Lung microvascular endothelial cell (primary cell): ENCODE data around the gene HELZ2. TPM values are rescaled to one million over a fixed set of nuclear protein-coding genes. Genes with fewer than 3 reads are reported as not detected.
"Not testable (repeated sequence)": the region's sequence is repeated elsewhere in the genome, so short reads cannot be mapped to it uniquely, and the experiment has no call there.

ENCODE experiments used
- DNase-seq, 2 donors: peaks; one replicate each; pipeline versions ENCODE4 v3.0.0 to v3.0.0-alpha.2; 2010; ENCODE audit warnings: low read depth in 2 of 2
- total RNA-seq: library from RNA; depleted of rRNA; stranded (reverse); fragments of >200 nt; gene quantifications from 2 replicates; pipeline ENCODE4 v1.2.1, GENCODE V29; 2014

Gene HELZ2, protein sequence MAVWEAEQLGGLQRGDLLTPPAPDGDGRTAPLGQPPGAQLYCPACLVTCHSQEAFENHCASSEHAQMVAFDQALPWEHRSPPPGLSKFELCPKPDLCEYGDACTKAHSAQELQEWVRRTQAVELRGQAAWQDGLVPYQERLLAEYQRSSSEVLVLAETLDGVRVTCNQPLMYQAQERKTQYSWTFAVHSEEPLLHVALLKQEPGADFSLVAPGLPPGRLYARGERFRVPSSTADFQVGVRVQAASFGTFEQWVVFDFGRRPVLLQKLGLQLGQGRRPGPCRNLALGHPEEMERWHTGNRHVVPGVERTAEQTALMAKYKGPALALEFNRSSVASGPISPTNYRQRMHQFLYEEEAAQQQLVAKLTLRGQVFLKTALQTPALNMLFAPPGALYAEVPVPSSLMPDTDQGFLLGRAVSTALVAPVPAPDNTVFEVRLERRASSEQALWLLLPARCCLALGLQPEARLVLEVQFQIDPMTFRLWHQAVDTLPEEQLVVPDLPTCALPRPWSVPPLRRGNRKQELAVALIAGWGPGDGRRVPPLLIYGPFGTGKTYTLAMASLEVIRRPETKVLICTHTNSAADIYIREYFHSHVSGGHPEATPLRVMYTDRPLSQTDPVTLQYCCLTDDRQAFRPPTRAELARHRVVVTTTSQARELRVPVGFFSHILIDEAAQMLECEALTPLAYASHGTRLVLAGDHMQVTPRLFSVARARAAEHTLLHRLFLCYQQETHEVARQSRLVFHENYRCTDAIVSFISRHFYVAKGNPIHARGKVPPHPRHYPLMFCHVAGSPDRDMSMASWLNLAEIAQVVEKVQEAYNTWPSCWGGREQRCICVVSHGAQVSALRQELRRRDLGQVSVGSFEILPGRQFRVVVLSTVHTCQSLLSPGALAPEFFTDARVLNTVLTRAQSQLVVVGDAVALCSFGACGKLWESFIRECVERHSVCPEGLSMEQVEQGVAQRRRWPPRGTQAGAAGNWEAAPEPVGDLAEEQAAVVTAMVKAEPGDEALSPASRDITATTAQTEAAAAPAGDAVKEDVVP (N-terminal part only)
- total RNA-seq, result 21.1 and 35.5 TPM in 2 replicates

DNA sequence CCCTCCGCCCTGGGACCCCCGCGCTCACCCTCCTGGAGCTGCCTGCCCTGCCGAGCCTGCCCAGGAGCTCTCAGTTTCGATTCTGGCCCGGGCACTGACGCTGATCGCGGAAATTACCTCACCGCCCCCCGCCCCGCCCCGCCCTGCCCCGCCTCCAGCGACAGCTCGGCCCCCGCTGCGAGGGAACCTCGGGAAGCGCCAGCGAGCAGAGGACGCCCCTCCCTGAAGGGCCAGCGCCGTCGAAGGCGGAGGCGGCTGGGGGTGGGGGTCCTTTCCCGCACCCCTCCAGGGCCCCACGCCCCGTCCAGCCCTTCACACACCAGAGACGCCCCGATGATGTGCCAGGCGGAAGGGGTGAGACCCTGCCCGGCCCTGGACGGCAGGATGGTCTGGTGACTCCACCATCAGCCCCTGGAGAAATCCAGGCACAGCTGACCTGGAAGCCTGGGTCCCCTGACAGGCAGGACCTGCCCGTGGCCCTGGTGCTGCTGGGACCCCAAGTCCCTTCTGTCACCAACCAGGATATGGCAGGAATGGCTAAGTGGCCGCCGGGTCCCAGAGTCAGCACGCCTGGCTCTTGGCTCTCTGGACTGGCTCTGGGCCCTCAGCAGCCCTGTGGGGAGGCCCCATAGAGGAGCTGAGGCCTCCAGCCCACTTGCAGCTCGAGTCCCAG is at the start of gene HELZ2:
Gene HELZ2, minus strand, starts transcription at position 84 of the 673 bp plus-strand sequence. CDS start 1,854 bp downstream, outside the sequence.
- DNase-seq, result peak; percentile 67 to 80

DNA sequence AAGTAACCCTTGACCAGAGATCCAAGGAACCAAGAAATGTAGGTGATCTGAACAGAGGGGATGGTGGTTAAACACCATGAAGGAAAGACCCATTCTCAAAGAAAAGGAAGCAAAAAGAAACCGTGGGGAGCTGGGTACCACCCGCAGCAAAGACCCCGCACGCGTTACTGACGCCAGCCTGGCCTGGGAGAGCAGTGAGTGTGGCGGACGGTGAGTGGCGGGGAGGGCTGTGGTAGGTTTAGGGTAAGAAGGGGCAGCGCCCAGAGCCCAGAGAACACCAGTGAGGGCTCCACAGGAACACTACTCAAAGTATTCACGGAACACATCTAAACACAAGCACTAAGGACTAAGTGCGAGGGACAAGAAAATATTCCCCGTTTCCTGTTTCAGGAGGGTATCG is 48.7 kb upstream of the HELZ2 start:
- DNase-seq, result no peak

DNA sequence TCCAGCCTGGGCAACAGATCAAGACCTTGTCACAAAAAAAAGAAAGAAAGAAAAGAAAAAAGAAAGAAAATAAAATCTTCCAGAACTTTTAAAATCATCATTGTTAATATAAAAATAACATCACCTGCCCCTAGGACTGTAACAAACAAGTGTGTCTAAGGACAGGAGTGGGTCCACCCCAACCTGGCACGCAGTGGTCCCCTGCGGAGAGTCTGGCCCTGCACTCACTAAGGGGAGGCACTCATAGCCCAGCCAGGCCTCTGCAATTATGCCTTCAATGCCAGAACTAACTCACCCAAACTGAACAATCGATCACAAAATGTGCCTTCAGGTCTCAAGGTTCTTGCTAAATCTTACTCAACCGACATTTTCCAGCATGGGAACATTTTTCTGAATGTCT is 48.1 kb upstream of the HELZ2 start:
- no peak for DNase-seq

DNA sequence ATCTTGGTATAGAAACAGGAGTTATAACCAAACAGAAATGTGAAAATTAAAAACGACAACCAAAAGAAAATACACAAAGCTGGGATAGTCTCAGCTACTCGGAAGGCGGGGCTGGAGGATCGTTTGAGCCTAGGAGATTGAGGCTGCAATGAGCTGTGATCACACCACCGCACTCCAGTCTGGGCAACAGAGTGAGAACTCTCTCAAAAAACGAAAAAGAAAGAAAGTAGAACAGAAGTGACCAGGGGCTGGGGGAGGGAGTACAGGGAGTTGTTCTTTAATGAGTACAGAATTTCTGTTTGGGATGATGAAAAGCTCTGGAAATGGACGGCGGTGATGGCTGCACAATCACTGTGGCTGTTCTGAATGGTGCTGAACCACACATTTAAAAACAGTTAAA is 47.0 kb upstream of the HELZ2 start:
- DNase-seq, result no peak

DNA sequence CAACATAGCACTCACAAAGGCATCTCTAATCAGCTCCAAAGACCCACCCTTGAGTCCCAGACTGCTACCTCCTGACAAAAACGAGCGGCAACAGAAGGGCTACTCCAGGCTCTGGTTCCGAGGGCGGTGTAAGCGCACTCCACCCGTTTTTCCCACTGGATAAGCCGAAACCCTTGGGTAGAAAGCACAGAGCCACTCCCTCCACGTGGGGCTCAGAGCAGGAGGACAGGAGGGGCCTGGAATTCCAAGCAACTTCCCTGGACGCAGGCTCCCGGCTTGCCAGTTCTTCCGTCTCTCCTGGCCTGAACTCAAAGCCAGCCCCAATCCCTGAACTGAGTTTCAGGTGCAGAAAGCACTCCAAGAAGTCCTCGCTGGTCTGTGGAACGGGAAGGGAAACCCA is 45.5 kb upstream of the HELZ2 start:
- no peak for DNase-seq

DNA sequence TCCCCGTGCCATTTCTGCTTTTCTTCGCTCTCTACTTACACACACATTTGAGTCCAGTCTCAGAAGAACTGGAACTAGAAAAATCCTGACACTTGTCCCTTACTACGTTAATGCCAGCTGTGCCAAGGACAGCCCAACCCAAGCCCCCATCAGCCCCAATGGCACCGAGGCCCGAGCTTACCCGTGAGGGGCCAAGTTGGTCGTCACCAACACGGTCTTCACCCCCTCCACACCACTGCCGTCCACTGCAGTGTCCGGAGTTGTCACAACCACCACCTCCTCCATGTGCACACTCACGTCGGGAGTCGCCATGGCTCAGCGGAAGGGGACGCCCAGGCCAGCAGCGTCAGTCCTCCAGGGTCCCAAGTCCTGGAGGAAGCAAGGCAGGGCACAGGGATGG is 45.0 kb upstream of the HELZ2 start:
- no peak for DNase-seq

DNA sequence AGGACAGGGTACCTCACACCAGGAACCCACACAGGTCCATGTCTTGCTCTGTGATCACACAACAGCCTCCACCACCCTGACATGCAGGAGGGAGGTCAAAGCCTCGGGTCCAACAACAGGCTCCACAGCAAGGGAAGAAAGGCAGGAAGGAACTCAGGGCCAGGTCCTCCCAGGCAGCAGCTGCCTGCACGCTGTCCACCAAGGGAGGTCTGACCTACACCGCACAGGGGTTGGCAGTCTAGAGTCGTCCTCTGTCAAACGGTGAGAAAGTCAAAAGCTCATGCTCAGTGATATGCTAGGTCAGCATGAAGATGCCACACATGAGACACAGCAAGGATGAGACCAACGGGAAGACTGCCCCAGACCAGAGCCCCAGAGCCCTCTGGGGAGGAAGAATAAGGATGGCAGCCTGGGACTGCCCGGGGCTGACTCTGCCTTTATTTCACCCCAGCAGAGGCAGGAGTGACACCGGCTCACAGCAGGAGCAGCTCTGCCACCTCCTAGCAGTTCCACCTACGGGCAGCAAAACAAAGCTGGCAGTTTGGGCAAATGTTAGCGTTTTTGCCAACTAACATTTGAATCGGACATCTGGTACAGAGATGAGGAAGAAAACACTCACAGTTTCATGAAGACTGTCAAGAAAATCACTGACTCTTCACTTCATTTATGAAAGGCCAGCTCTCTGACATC is 44.4 kb upstream of the HELZ2 start:
- DNase-seq, result no peak

DNA sequence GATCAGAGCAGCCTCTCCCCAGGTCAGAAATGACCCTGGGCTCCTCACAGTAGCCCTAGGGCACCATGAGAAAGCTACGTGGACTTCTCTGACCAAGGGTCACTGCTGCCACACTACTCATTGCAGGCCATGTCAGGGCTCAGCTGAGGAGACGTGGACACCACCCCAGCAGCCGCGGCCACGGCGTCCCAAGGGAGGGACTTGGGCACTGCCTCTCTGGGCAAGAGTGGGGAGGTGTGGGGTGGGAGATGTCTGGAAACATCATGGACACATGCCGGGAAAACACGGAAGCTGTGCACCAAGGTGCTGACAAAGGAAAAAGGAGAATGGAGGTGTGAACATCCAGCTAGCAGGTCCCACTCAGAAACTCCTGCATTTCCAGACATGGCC is 43.8 kb upstream of the HELZ2 start:
- no peak for DNase-seq

DNA sequence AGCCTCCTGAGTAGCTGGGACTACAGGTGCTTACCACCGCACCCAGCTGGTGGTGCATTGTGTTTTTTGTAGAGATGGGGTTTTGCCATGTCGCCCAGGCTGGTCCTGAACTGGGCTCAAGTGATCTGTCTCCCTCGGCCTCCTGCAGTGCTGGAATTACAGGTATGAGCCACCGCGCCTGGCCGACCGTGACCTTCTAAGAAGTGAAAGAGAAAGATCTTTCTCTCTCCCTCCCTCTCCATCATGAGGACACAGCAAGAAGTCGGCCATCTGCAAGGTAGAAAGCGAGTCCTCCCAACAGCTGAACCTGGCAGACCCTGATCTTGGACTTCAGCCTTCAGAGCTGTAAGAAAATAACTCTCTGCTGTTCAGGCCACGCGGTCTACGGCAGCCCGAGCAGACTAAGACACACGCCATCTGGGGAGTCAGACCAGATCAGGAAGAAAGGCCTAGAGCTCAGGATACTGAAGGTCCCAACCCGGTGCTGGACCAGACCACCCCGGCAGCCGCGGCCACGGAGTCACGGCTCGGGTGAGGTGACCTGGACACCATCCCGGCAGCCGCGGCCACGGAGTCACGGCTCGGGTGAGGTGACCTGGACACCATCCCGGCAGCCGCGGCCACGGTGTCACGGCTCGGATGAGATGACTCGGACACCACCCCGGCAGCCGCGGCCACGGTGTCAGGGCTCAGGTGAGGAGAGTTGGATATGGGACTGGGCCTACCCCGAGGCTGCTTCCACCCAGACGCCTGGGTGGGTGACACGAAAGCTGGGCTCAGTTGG is 43.2 kb upstream of the HELZ2 start:
- no peak for DNase-seq

DNA sequence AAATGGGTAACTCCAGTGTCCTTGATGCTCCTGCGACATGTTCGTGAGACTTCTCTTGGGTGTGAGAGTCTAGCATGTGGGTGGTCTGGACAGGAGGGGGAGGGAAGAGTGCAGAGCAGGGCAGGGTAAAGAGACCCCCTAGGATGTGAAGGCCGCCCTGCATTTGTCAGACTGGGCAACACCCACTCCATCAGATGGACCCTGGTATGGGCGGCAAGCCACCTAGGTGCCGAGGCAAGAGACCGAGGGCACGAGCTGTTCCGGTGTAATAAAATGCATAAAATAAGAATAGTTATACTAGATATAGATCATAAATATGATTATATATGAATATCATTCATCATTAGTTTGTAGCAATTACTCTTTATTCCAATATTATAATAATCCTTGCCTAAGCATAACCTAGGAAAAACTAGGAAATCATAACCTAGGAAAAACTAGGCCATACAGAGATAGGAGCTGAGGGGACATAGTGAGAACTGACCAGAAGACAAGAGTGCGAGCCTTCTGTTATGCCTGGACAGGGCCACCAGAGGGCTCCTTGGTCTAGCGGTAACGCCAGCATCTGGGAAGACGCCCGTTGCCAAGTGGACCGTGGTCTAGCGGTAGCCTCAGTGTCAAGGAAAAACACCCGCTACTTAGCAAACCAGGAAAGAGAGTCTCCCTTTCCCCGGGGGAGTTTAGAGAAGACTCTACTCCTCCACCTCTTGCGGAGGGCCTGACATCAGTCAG is 40.0 kb upstream of the HELZ2 start:
- not testable (repeated sequence) for DNase-seq

DNA sequence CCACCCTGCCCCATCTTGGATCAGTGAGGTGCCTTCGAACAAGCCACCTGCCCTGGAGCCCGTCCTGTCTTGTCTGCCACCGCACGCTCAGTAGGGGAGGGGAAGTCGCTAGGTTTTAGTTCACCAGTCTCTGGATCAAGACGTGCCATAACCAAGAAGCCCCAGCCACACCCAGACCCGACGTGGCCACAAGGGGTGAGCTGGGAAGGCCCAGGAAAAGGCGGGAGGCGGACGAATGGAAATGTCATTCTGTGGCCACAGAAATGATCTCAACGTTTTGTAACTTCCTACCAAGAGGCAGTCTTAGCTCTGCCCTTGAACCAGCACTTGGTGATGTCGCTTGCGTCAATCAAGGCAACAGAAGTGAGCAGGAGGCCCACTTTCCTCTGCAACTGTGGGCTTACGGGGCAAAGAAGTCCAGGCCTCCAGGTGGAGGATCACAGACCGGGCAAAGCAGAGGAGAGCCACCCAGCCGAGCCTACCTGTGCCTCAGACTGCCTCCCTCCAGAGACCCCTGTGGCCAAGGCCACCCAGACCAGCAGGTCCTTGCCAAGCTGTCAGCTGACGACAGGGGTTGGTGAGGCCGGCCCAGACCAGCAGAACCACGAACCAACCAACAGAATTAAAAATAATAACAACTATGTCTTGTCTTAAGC is 38.4 kb upstream of the HELZ2 start:
- peak in 1 of 2 donors; percentile 44 for DNase-seq

DNA sequence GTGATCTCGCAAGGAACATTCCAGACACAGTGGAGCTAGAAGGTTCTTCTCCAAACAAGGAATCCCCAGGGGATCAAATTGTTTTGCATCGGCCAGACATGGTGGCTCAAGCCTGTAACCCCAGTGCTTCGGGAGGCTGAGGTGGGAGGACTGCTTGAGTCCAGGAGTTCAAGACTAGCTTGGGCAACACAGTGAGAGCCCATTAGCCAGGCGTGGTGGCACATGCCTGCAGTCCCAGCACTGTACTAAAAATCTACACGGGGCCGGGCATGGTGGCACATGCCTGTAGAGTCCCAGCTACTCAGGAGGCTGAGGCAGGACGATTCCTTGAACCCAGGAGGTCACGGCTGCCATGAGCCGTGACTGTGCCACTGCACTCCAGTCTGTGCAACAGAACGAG is 37.6 kb upstream of the HELZ2 start:
- DNase-seq, result no peak

DNA sequence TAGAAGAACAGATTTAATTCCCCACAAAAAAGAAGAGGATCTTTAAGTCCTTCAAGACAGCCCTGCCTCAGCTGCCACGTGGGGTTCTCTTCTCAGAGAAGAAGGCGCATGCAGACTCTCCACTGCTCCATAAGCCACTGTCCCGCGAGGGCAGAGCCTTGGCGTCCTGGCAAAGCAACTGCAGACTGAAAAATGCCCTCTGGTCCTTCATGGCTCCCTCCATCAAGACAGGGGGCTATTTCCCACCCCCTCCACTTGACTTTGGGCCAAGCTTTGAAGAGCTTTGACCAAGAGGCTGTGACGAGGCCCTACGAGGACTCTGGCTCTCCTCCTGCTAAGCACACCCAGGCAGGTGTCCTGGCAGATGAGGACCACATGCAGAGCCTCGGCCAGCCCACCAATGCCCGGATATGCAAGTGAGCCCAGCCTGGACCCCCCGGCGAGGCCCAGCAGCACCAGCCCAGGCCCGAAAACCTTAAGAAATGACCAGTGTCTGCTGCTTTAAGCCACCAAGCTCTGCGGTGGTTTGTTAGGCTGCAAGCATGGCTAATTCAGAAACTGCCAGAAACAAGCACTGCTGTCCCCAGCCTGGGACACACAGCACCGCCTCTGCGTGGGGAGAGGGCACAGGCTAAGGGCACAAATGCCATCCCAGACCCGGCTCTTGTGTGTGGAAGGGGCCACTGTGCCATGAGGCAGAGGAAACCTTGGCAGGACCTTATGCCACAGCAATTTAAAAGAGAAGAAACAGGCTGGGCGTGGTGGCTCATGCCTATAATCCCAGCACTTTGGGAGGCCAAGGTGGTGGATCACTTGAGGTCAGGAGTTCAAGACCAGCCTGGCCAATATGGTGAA is 36.8 kb upstream of the HELZ2 start:
- no peak for DNase-seq

DNA sequence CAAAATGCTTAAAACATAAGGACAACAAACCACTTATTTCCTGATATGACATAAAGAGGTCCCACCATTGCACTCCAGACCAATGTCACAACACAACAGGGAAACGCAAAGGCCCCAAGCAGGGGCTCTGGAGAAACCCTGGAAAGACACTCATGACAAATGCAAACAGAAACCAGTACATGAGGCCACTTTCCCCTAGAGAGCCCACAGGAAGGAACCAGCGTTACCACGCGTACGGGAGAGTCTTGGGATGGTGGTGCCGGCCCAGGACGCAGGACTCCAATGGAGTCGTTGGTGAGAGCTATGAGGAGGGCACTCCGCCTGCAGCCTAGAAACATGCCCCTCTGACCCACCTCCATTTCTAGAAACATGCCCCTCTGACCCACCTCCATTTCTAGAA is 32.6 kb upstream of the HELZ2 start:
- no peak for DNase-seq

DNA sequence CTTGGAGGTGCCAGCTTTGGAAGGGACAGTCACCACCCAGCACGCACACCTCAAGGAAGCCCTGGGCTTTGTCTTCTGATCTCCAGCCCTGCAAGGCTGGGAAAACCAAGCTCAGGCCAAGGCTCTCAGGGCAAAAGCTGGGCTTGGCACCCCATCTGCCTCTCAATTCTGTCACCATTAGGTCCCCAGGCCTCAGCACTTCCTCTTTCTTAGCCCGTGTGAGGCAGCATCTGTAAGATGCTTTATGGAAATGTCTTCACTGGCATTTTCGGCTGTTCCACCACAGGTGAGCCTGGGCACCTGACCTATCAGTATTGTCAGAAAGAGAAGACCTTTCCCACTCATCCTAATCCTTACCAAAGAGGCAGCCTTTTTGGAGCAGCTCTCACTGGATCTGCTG is 28.3 kb upstream of the HELZ2 start:
- DNase-seq, result no peak

DNA sequence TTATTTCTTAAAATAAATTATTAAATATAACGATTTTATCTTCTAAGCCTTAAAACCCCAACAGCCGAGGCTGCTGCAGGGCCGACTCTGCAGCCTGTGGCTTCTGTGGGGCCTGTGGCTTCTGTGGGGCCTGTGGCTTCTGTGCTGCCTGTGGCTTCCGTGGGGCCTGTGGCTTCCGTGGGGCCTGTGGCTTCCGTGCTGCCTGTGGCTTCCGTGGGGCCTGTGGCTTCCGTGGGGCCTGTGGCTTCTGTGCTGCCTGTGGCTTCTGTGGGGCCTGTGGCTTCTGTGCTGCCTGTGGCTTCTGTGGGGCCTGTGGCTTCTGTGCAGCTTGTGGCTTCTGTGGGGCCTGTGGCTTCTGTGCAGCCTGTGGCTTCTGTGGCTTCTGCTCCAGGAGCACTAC is 27.6 kb upstream of the HELZ2 start:
- DNase-seq, result not testable (repeated sequence)

DNA sequence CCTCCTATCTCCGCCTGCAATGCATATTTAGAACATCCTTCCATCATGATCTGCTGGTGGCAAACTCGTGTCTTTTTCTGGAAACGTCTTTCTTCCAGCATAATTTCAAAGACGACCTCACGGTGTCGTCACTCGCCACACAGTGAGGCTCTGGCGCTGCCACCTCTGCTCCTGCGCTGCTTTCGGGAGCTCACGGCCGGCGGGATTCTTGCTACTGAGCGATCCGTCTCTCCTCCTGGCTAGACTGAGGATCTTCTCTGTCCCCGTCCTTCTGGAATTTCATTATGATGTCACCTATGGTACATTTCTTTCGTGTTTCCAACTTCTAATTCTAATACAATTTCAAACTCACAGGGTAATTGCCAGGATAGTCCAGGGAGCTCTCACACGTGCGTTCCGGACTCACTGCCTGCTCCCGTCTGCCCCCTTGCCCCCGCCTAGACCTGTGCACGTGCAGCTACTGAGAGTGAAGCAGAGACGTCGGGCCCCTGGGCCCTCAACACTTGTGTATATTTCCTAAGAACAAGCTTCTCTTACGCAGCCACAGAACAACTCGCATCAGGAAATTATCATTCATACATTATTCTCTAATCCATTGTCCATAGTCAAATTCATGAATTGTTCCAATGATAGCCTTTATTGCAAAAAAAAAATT is 25.5 kb upstream of the HELZ2 start:
- DNase-seq, result no peak
